Right lobe of liver (tissue), 4 donors: ENCODE data around the gene MCAM.

Experiments used
- CTCF ChIP-seq, 4 donors: fragments of 200-600 bp in 3 of 4; fragments of 450-650 bp in 1 of 4; IDR thresholded peaks; one replicate each; pipeline versions ENCODE4 v1.5.1 to v1.8.0; 2016 to 2022; ENCODE audit warnings: antibody characterized with exemption in 4 of 4, mild to moderate bottlenecking in 2 of 4
- POLR2A ChIP-seq: fragments of 450-650 bp; IDR thresholded peaks from one replicate; pipeline ENCODE4 v1.6.1; 2017; ENCODE audit warnings: antibody characterized with exemption, mild to moderate bottlenecking
- donor health status: DM: no; HTN: no; CAD: no.
- donor health status: DM: no; HTN: no; CAD: no.
- donor health status: DM: no; HTN: yes; CAD: no.

DNA sequence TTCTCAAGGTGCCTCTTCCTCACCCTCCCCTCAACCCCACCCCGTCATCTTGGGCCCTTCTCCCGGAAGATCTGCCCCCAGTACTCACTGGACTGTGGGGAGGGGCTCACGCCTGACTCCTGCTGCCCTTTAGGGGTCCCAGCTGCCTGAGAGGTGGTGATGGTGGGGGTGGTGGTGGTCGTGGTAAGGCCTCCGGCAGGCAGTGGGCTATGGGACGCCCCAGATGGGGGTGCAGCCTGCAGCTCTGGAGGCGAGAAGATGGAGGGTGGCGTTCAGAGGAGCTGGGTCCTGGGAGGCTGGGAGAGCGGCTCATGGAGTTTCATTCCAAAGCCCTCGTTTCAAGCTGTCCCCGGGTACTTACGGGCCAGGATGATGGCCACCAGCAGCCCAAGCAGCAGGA, 28.8 kb upstream of the MCAM start:
- TF ChIP-seq CTCF (IDR thresholded peaks at IDR 0.05) (no peak), POLR2A (no peak)
